Medulla oblongata (tissue), 1 donor: ENCODE results near the gene MSH3.
A peak's percentile ranks its signal among the peaks of the same experiment; 100 is the strongest.
"Not testable (repeated sequence)": the region's sequence is repeated elsewhere in the genome, so short reads cannot be mapped to it uniquely, and the experiment has no call there.

Source experiments
- DNase-seq: peaks from one replicate; pipeline ENCODE4 v3.0.0-alpha.2; 2015; ENCODE audit errors: extremely low spot score

Gene MSH3

GRCh38 chr5:80755626-80756025, 101.2 kb downstream of the MSH3 start:
- no peak for DNase-seq

- DNase-seq: no peak
Measured at GRCh38 chr5:80756292-80756691, 101.8 kb downstream of the MSH3 start.

- no peak for DNase-seq
Measured at GRCh38 chr5:80757290-80757689, 102.8 kb downstream of the MSH3 start.

GRCh38 chr5:80759866-80760577, 105.6 kb downstream of the MSH3 start:
- DNase-seq: no peak

- DNase-seq: no peak
Measured at GRCh38 chr5:80760680-80761079, 106.2 kb downstream of the MSH3 start.

GRCh38 chr5:80761176-80761575, 106.7 kb downstream of the MSH3 start:
- DNase-seq: no peak

- no peak for DNase-seq
Measured at GRCh38 chr5:80761966-80762365, 107.5 kb downstream of the MSH3 start.

GRCh38 chr5:80762573-80762972, 108.1 kb downstream of the MSH3 start:
- no peak for DNase-seq

- no peak for DNase-seq
Measured at GRCh38 chr5:80763211-80763610, 108.8 kb downstream of the MSH3 start.

GRCh38 chr5:80763873-80764647, 109.6 kb downstream of the MSH3 start:
- DNase-seq: no peak

GRCh38 chr5:80764786-80765185, 110.3 kb downstream of the MSH3 start:
- DNase-seq: no peak

- DNase-seq: no peak
Measured at GRCh38 chr5:80777347-80778287, 123.2 kb downstream of the MSH3 start.

GRCh38 chr5:80780024-80780423, 125.6 kb downstream of the MSH3 start:
- DNase-seq: no peak

- no peak for DNase-seq
Measured at GRCh38 chr5:80780761-80781285, 126.4 kb downstream of the MSH3 start.

- no peak for DNase-seq
Measured at GRCh38 chr5:80781356-80781755, 126.9 kb downstream of the MSH3 start.

- DNase-seq: no peak
Measured at GRCh38 chr5:80782626-80783025, 128.2 kb downstream of the MSH3 start.

- DNase-seq: not testable (repeated sequence)
Measured at GRCh38 chr5:80783751-80784150, 129.3 kb downstream of the MSH3 start.

- peak; percentile 33 for DNase-seq
Measured at GRCh38 chr5:80784451-80784850, 130.0 kb downstream of the MSH3 start.

- DNase-seq: not testable (repeated sequence)
Measured at GRCh38 chr5:80789319-80790016, 135.0 kb downstream of the MSH3 start.

GRCh38 chr5:80790698-80791097, 136.2 kb downstream of the MSH3 start:
- DNase-seq: no peak

GRCh38 chr5:80793354-80793753, 138.9 kb downstream of the MSH3 start:
- no peak for DNase-seq
